Prostate gland (tissue), 2 donors: ENCODE data around the gene TCP11L2. TPM values are rescaled to one million over a fixed set of nuclear protein-coding genes. Genes with fewer than 3 reads are reported as not detected.

Experiments
- DNase-seq: peaks from one replicate; pipeline ENCODE4 v3.0.0-alpha.2; 2019; ENCODE audit warnings: low spot score
- H3K27ac ChIP-seq, 2 donors: fragments of 200-600 bp; sonication (generic); 2 replicates each; pipeline ENCODE4 v1.5.1; 2017 to 2019
- H3K27me3 ChIP-seq: fragments of 200-600 bp; sonication (generic); replicated peaks from 2 replicates; pipeline ENCODE4 v1.5.1; 2019; ENCODE audit not compliant: insufficient read depth
- H3K36me3 ChIP-seq, 2 donors: fragments of 200-600 bp; sonication (generic); 1 replicate in 1 of 2; 2 replicates in 1 of 2; pipeline versions ENCODE4 v1.5.1 to v1.8.1; 2017 to 2019
- H3K4me1 ChIP-seq: fragments of 200-600 bp; sonication (generic); replicated peaks from 2 replicates; pipeline ENCODE4 v1.5.1; 2019
- H3K4me3 ChIP-seq, 2 donors: fragments of 200-600 bp; sonication (generic); 2 replicates each; pipeline ENCODE4 v1.5.1; 2017 to 2019
- H3K9me3 ChIP-seq: fragments of 200-600 bp; sonication (generic); 2 replicates; pipeline ENCODE4 v1.5.1; 2017
- CTCF ChIP-seq, 4 experiments: fragments of 200-600 bp in 2 of 4; fragments of 450-650 bp in 2 of 4; sonication (generic) in 2 of 4; IDR thresholded peaks; 1 replicate in 3 of 4; 2 replicates in 1 of 4; pipeline ENCODE4 v1.5.1; 2016 to 2019; ENCODE audit warnings: antibody characterized with exemption in 4 of 4, mild to moderate bottlenecking in 2 of 4, moderate library complexity in 2 of 4
- POLR2A ChIP-seq: fragments of 450-650 bp; IDR thresholded peaks from one replicate; pipeline ENCODE4 v1.6.1; 2016; ENCODE audit warnings: antibody characterized with exemption, mild to moderate bottlenecking
- POLR2AphosphoS5 ChIP-seq: sonication (generic); formaldehyde crosslinking; IDR thresholded peaks from one replicate; pipeline ENCODE4 v1.6.1; 2017; ENCODE audit warnings: antibody characterized with exemption
- WGBS: methylation state at CpG from one replicate; pipeline ENCODE4 v1.1.5; 2018; 5-methylcytosine and 5-hydroxymethylcytosine counted together
- intact Hi-C: fragments of 100-400 bp; cut with DNase I; formaldehyde crosslinking; loops from one replicate; pipeline ENCODE4 v1.14.2; 2022
- total RNA-seq, 2 donors: library from RNA; depleted of rRNA; stranded (reverse); fragments of >200 nt; gene quantifications; one replicate each; pipeline ENCODE4 v1.1.0, GENCODE V29; 2016

The TCP11L2 gene
- total RNA-seq, 2 donors from 2014 or later: 20.0 to 30.6 TPM

DNA sequence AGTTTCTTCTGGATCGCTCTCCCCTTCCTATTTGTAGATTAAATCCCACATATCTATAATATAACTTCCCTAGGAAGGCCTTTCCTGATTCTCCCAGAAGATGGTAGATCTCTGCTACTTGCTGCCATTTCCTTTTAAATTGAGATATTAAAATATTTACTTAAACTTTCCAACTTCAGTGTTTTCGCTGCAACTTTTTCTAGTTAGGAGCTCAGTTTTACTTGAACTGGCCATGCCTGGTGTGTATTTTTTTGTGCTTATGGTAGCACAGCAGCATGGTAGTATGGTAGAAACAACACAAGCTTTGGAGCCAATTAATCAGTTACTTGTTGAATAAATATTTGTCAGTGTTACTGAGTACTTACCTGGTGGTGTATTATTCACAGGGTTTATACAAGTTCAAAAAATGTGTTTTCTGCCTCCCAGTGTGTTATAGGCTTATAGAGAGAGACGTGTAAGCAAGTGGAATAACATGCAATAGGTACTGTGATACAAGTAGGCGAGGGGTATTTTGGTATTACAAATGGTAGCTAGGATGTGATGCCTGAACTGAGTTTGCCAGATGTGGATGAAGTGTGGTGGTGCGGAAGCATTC is 58.0 kb downstream of the TCP11L2 start:
- no peak for TF ChIP-seq CTCF (IDR thresholded peaks at IDR 0.05)
- TF ChIP-seq POLR2A: no peak
- TF ChIP-seq POLR2AphosphoS5: no peak
- Histone ChIP-seq H3K36me3 (no peaks in the 10 kb centered on the region), H3K27ac (no peak overlapping the region), H3K4me1 (peaks cover 5% of the 10 kb centered on the region), H3K27me3 (no peaks in the 10 kb centered on the region), H3K4me3 (no peak overlapping the region), H3K9me3 (no peaks in the 10 kb centered on the region)
- DNase-seq: no peak
- 90% methylated on average over 5 of the region's 5 CpGs for WGBS
- intact Hi-C loops: no loop called here

DNA sequence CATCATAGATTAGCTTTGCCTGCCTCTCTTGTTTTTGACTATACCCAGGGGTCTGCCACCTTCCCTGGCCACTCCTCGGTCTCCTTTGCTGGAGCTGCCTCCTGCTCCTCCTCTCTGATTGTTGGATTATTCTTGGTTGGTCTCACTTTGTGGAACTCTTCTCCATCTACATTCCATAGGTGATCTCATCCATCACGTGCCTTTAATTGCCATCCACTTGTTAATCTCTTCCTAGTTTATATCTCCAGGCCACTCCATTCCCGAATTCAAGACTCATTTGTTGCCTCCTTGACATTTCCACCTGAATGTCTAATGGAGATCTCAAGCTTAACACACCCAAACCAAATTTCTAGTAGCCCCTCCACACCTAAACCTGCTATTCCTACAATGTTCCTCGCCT is 60.4 kb downstream of the TCP11L2 start:
- no peak overlapping the region for H3K4me3 ChIP-seq
- H3K4me1 ChIP-seq: peaks cover 5% of the 10 kb centered on the region
- H3K27ac ChIP-seq: no peak overlapping the region
- intact Hi-C loops: no loop called here
- DNase-seq: no peak
- H3K36me3 ChIP-seq: no peaks in the 10 kb centered on the region
- H3K27me3 ChIP-seq: no peaks in the 10 kb centered on the region
- WGBS: 87% methylated on average over 4 of the region's 4 CpGs
- TF ChIP-seq POLR2AphosphoS5 (no peak), POLR2A (no peak), CTCF (IDR thresholded peaks at IDR 0.05) (no peak)
- H3K9me3 ChIP-seq: no peaks in the 10 kb centered on the region

DNA sequence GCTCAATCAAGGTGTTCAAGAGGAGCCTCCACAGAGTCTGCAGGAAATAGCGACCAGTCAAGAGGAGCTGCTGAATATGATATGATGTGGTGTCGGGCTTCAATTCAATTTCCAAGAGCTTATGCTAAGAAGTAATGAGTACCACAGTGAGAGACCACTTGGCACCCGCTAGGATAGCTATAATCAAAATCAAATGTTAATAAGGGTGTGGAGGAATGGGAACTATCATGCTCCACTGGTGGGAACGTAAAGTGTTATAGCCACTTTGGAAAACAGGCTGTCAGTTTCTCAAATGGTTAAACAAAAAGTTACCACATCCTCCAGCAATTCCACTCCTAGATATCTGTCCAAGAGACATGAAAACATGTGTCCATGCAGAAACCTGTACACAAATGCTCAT is 61.7 kb downstream of the TCP11L2 start:
- no peak overlapping the region for H3K4me3 ChIP-seq
- no peaks in the 10 kb centered on the region for H3K27me3 ChIP-seq
- no peaks in the 10 kb centered on the region for H3K36me3 ChIP-seq
- no peak for TF ChIP-seq POLR2A
- no peak for TF ChIP-seq POLR2AphosphoS5
- TF ChIP-seq CTCF (IDR thresholded peaks at IDR 0.05): no peak
- 97% methylated on average over 4 of the region's 4 CpGs for WGBS
- peaks cover 5% of the 10 kb centered on the region for H3K4me1 ChIP-seq
- intact Hi-C loops: no loop called here
- H3K9me3 ChIP-seq: no peaks in the 10 kb centered on the region
- DNase-seq: no peak
- no peak overlapping the region for H3K27ac ChIP-seq

- TF ChIP-seq CTCF (IDR thresholded peaks at IDR 0.05) (no peak), POLR2A (no peak), POLR2AphosphoS5 (no peak)
- H3K36me3 ChIP-seq: peaks cover 0 to 4% of the 10 kb centered on the region in 2 donors
- H3K27me3 ChIP-seq: no peaks in the 10 kb centered on the region
- 92% methylated on average over 6 of the region's 6 CpGs for WGBS
- intact Hi-C loops: no loop called here
- no peak overlapping the region for H3K27ac ChIP-seq
- DNase-seq: no peak
- no peak overlapping the region for H3K4me3 ChIP-seq
- no peaks in the 10 kb centered on the region for H3K4me1 ChIP-seq
- H3K9me3 ChIP-seq: no peaks in the 10 kb centered on the region
Measured at GRCh38 chr12:106369624-106370346, 67.3 kb downstream of the TCP11L2 start.

- WGBS: 62% methylated on average over 4 of the region's 4 CpGs
- H3K27me3 ChIP-seq: no peaks in the 10 kb centered on the region
- H3K4me3 ChIP-seq: no peak overlapping the region
- no peak for TF ChIP-seq CTCF (IDR thresholded peaks at IDR 0.05)
- TF ChIP-seq POLR2A: no peak
- no peaks in the 10 kb centered on the region for H3K4me1 ChIP-seq
- intact Hi-C loops: no loop called here
- no peaks in the 10 kb centered on the region for H3K36me3 ChIP-seq
- no peak overlapping the region for H3K27ac ChIP-seq
- H3K9me3 ChIP-seq: no peaks in the 10 kb centered on the region
- DNase-seq: no peak
Measured at GRCh38 chr12:106378788-106379187, 76.3 kb downstream of the TCP11L2 start.
